Retinal pigment epithelial cell (primary cell): Measurements from ENCODE around the gene SEBOX.

Source experiments
- DNase-seq: peaks from one replicate; pipeline ENCODE4 v3.0.0-alpha.2; 2010; ENCODE audit warnings: low read depth
- H3K4me3 ChIP-seq: 2 replicates; pipeline ENCODE4 v1.5.1; 2011; ENCODE audit warnings: mild to moderate bottlenecking, low read length, control low read depth, moderate library complexity
- CTCF ChIP-seq: conservative IDR thresholded peaks from 2 replicates; pipeline ENCODE4 v1.5.1; 2011; ENCODE audit warnings: low read depth, low read length, control low read depth, inconsistent platforms

SEBOX gene

GRCh38 chr17:28347261-28347891, 17.6 kb downstream of the SEBOX start:
- peak; percentile 77 for DNase-seq
- no peak for TF ChIP-seq CTCF
- H3K4me3 ChIP-seq: no peak overlapping the region

- no peak for DNase-seq
- no peak overlapping the region for H3K4me3 ChIP-seq
- TF ChIP-seq CTCF: peak; percentile 48
Measured at GRCh38 chr17:28346746-28347246, 18.2 kb downstream of the SEBOX start.

GRCh38 chr17:28346199-28346580, 18.8 kb downstream of the SEBOX start:
- no peak for TF ChIP-seq CTCF
- no peak for DNase-seq
- H3K4me3 ChIP-seq: no peak overlapping the region

GRCh38 chr17:28345419-28346198, 19.4 kb downstream of the SEBOX start:
- H3K4me3 ChIP-seq: no peak overlapping the region
- no peak for TF ChIP-seq CTCF
- no peak for DNase-seq

GRCh38 chr17:28344435-28344901, 20.5 kb downstream of the SEBOX start:
- H3K4me3 ChIP-seq: no peak overlapping the region
- TF ChIP-seq CTCF: no peak
- no peak for DNase-seq

- H3K4me3 ChIP-seq: no peak overlapping the region
- no peak for TF ChIP-seq CTCF
- no peak for DNase-seq
Measured at GRCh38 chr17:28344011-28344410, 21.0 kb downstream of the SEBOX start.
